Retinal pigment epithelial cell (primary cell): ENCODE data around the gene PTPRN2.
"Not testable (repeated sequence)": the region's sequence is repeated elsewhere in the genome, so short reads cannot be mapped to it uniquely, and the experiment has no call there.

ENCODE experiments used
- DNase-seq: peaks from one replicate; pipeline ENCODE4 v3.0.0-alpha.2; 2010; ENCODE audit warnings: low read depth
- H3K4me3 ChIP-seq: 2 replicates; pipeline ENCODE4 v1.5.1; 2011; ENCODE audit warnings: mild to moderate bottlenecking, low read length, control low read depth, moderate library complexity
- CTCF ChIP-seq: conservative IDR thresholded peaks from 2 replicates; pipeline ENCODE4 v1.5.1; 2011; ENCODE audit warnings: low read depth, low read length, control low read depth, inconsistent platforms

The PTPRN2 gene

DNA sequence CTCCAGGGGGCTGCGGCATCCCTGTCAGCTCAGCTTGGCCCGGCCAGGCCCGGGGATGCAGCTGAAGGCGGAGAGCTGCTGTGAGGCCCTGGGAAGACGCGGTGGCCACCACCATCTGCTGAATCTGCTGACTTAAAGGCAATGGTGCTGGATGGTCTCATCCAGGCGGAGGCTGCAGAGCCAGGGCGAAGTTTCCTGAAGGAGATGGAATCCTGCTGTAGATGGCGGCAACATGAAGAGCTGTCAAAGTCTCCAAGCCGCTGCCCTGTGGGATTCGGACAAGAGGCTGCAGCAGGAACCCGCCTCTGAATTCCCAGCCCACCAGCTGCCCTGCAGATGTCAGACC, 200.1 kb downstream of the PTPRN2 start:
- H3K4me3 ChIP-seq = no peak overlapping the region
- DNase-seq = no peak
- no peak for TF ChIP-seq CTCF

GRCh38 chr7:158386866-158387545, 200.6 kb downstream of the PTPRN2 start:
- TF ChIP-seq CTCF = no peak
- DNase-seq = no peak
- no peak overlapping the region for H3K4me3 ChIP-seq

GRCh38 chr7:158386355-158386618, 201.3 kb downstream of the PTPRN2 start:
- no peak for TF ChIP-seq CTCF
- H3K4me3 ChIP-seq = no peak overlapping the region
- no peak for DNase-seq

DNA sequence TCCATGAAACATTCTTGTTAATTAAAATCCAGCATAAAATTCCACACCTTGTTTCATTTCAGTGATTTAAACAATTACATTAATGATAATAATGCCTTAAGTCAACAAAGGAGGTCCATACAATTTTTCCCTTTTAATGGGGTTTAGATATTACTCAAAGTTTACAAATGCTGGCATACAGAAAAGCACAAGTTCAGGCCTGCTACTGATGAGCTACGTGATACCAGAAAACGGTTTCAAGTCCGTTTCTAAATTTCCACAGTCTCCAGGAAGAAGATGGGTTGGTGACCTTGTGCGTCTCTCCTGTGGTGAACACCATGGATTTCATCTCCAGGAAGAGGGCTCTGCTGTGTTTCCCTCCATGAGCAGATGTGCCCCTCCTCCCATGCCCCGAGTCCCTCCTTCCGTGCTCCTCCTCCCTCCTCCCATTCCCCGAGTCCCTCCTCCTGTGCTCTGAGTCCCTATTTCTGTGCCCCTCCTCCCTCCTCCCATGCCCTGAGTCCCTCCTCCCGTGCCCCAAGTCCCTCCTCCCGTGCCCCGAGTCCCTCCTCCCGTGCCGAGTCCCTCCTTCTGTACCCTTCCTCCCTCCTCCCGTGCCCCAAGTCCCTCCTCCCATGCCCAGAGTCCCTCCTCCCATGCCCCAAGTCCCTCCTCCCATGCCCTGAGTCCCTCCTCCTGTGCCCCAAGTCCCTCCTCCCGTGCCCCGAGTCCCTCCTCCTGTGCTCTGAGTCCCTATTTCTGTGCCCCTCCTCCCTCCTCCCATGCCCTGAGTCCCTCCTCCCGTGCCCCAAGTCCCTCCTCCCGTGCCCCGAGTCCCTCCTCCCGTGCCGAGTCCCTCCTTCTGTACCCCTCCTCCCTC, 201.9 kb downstream of the PTPRN2 start:
- not testable (repeated sequence) for DNase-seq, H3K4me3 ChIP-seq

DNA sequence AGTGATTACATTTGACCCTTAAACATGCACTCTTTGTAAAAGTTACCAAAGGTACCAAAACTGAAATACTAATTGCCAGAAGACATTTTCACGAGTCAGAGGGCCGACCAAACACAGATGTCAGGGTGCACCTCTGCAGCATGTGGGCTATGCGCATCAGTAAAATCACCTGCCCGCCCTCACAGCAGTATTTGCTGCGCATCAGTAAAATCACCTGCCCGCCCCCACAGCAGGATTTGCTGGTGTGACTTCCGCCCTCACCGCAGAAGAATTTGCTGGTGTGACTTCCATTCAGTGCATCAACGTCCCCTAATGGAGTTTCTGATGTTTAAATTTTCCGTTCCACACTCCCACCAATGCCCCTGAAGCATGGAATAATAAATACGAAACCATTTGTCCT, 202.9 kb downstream of the PTPRN2 start:
- no peak for DNase-seq
- H3K4me3 ChIP-seq = no peak overlapping the region
- no peak for TF ChIP-seq CTCF

DNA sequence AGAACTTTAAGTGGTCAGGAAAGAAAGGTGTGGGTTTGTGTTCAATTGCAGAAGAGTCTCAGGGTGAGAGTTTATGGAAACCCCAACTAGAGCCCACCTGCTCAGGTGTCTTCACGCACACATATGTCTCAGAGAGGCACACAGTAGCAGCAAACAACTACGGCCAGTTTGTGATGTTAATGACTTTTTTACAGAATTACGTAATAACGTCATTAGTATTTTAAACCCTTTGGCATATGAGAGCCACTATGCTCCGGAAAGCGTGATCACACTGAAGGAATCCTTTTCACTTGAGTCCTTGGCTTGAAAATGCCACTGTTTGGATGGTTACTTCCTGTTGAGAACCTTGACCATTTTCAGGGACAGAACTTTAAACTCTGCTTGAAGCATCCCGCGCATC, 204.0 kb downstream of the PTPRN2 start:
- DNase-seq = no peak
- TF ChIP-seq CTCF = no peak
- no peak overlapping the region for H3K4me3 ChIP-seq

GRCh38 chr7:158382363-158383254, 205.0 kb downstream of the PTPRN2 start:
- no peak for TF ChIP-seq CTCF
- DNase-seq = no peak

More at GRCh38 chr7:158382363-158383254, 205.0 kb downstream of the PTPRN2 start:
- no peak overlapping the region for H3K4me3 ChIP-seq
